Limb (tissue), 2 donors: ENCODE data around the gene CCSAP.
"Not testable (repeated sequence)": the region's sequence is repeated elsewhere in the genome, so short reads cannot be mapped to it uniquely, and the experiment has no call there.

Source experiments
- DNase-seq, 2 donors: peaks; one replicate each; pipeline ENCODE4 v3.0.0-alpha.2; 2016; ENCODE audit errors: extremely low spot score in 2 of 2

The CCSAP gene

GRCh38 chr1:229342656-229343569, at the start of gene CCSAP:
Gene CCSAP (minus strand): TSS chr1:229343047. CDS start chr1:229342465, 582 bp downstream.
- peak in 1 of 2 donors; percentile 45 for DNase-seq

- DNase-seq, result no peak
These were observed 47.3 kb upstream of the CCSAP start for GRCh38 chr1:229390130-229390529.

- DNase-seq, result no peak
These were observed 46.2 kb upstream of the CCSAP start for GRCh38 chr1:229388897-229389580.

GRCh38 chr1:229385853-229386456, 43.1 kb upstream of the CCSAP start:
- no peak for DNase-seq

- DNase-seq, result no peak
These were observed 42.0 kb upstream of the CCSAP start for GRCh38 chr1:229384822-229385221.

- no peak for DNase-seq
These were observed 41.1 kb upstream of the CCSAP start for GRCh38 chr1:229383961-229384360.

- no peak for DNase-seq
These were observed 40.3 kb upstream of the CCSAP start for GRCh38 chr1:229383188-229383587.

GRCh38 chr1:229381234-229381633, 38.4 kb upstream of the CCSAP start:
- DNase-seq, result no peak

GRCh38 chr1:229380536-229381160, 37.8 kb upstream of the CCSAP start:
- no peak for DNase-seq

- DNase-seq, result no peak
These were observed 37.0 kb upstream of the CCSAP start for GRCh38 chr1:229379846-229380245.

- DNase-seq, result no peak
These were observed 35.9 kb upstream of the CCSAP start for GRCh38 chr1:229378586-229379367.

- DNase-seq, result not testable (repeated sequence)
These were observed 35.2 kb upstream of the CCSAP start for GRCh38 chr1:229378035-229378434.

GRCh38 chr1:229377429-229377828, 34.6 kb upstream of the CCSAP start:
- DNase-seq, result no peak

GRCh38 chr1:229376521-229376920, 33.7 kb upstream of the CCSAP start:
- DNase-seq, result no peak

GRCh38 chr1:229374485-229374884, 31.6 kb upstream of the CCSAP start:
- DNase-seq, result no peak

GRCh38 chr1:229373395-229373794, 30.5 kb upstream of the CCSAP start:
- no peak for DNase-seq

GRCh38 chr1:229372251-229372650, 29.4 kb upstream of the CCSAP start:
- no peak for DNase-seq

GRCh38 chr1:229371624-229372023, 28.8 kb upstream of the CCSAP start:
- DNase-seq, result no peak

GRCh38 chr1:229370601-229371021, 27.8 kb upstream of the CCSAP start:
- peak; percentile 18 to 57 for DNase-seq

GRCh38 chr1:229368347-229368746, 25.5 kb upstream of the CCSAP start:
- no peak for DNase-seq

GRCh38 chr1:229365569-229365968, 22.7 kb upstream of the CCSAP start:
- DNase-seq, result no peak
